ENCODE measurements around the gene CALHM3.

DNA sequence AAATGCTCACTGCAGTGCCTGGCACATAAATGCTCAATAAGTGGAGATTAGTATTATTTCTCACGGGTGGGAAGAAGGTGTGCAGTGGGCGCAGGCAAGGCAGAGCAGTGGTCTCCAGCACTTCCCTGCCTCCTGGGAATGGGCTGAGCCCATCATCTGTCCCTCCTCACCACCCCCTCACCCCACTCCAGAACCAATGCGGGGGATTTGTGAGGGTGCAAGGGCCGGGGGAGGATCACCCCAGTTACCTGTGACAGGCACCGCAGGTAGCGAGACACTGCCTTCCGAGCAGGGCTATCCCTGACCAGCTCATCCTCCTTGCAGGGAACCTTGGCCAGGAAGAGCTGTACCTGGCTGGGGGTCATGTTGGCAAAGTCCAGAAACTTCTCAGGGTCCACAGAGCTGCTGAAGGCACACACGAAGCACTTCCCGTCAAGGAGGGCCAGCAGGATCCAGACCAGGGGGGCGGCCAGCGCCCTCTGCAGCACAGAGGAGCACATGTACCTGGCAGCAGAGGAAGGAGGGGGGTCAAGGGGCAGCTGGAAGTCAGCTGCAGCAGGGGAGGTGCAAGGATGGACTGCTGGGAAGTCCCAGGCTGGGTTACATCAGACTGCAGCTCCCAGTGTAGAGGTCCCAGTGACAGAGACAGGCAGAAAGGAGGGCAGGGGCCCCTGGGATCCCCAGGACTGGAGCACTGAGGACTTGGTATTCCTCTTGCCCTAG lies 2.8 kb downstream of the CALHM3 start:
- TF ChIP-seq POLR2A (IDR thresholded peaks at IDR 0.05; ENCODE audit: low read length) (no peak), GATA1 (IDR thresholded peaks at IDR 0.05; ENCODE audit: low read depth, low read length) (no peak)
